ENCODE results near the gene MYO19.

Gene MYO19

GRCh38 chr17:36533935-36534839 lies 481 bp downstream of the MYO19 start (continued):
- TF ChIP-seq TRIM28 (IDR thresholded peaks at IDR 0.05; ENCODE audit: borderline replicate concordance, low read length) (no peak), ZNF18 (tag by site-specific recombination; IDR thresholded peaks at IDR 0.05) (no peak; the same call in 1 of the 2 replicates), ZNF184 (tag by site-specific recombination; IDR thresholded peaks at IDR 0.05) (0 out of 2 replicates have a peak, but pooled peaks have one; percentile 33), ZNF626 (tag by site-specific recombination; IDR thresholded peaks at IDR 0.05) (no peak), ZNF449 (tag by site-specific recombination; IDR thresholded peaks at IDR 0.05) (0 out of 2 replicates have a peak, but pooled peaks have one; percentile 24), ZNF558 (tag by site-specific recombination; IDR thresholded peaks at IDR 0.05) (no peak), ZNF121 (tag by site-specific recombination; IDR thresholded peaks at IDR 0.05) (no peak), ZNF701 (tag by site-specific recombination; IDR thresholded peaks at IDR 0.05) (no peak), ZFP69B (tag by site-specific recombination; IDR thresholded peaks at IDR 0.05) (no peak), ZNF560 (tag by site-specific recombination; IDR thresholded peaks at IDR 0.05; ENCODE audit: borderline replicate concordance) (no peak), ZNF391 (tag by site-specific recombination; IDR thresholded peaks at IDR 0.05; ENCODE audit: borderline replicate concordance, low read depth) (peak; percentile 88), ZBTB48 (tag by site-specific recombination; IDR thresholded peaks at IDR 0.05) (peak; percentile 69; the same call in 1 of the 2 replicates), ZBTB7A (tag by site-specific recombination; IDR thresholded peaks at IDR 0.05; ENCODE audit: low read depth) (peak; percentile 42; the same call in 1 of the 2 replicates), ZNF791 (tag by site-specific recombination; IDR thresholded peaks at IDR 0.05) (no peak), ZBTB20 (tag by site-specific recombination; IDR thresholded peaks at IDR 0.05) (peak; percentile 66), ZNF335 (tag by site-specific recombination; conservative IDR thresholded peaks at IDR 0.05) (peak; percentile 99), ZNF677 (tag by site-specific recombination; IDR thresholded peaks at IDR 0.05) (no peak), ZNF362 (tag by site-specific recombination; IDR thresholded peaks at IDR 0.05) (no peak), ZEB2 (tag by site-specific recombination; IDR thresholded peaks at IDR 0.05) (peak; percentile 97), ZNF155 (tag by site-specific recombination; IDR thresholded peaks at IDR 0.05) (no peak), GFI1B (tag by site-specific recombination; IDR thresholded peaks at IDR 0.05) (no peak), ELK4 (IDR thresholded peaks at IDR 0.05; ENCODE audit: borderline replicate concordance, low read depth, low read length) (no peak), ZNF501 (tag by site-specific recombination; IDR thresholded peaks at IDR 0.05) (peak; percentile 69), ZNF146 (tag by site-specific recombination; IDR thresholded peaks at IDR 0.05) (no peak), ZNF529 (tag by site-specific recombination; IDR thresholded peaks at IDR 0.05; ENCODE audit: insufficient replicate concordance) (no peak), ZNF548 (tag by site-specific recombination; IDR thresholded peaks at IDR 0.05) (no peak), ZNF843 (tag by site-specific recombination; IDR thresholded peaks at IDR 0.05) (peak; percentile 12; the same call in 1 of the 2 replicates), ZNF624 (tag by site-specific recombination; IDR thresholded peaks at IDR 0.05) (no peak), BCL11A (tag by site-specific recombination; IDR thresholded peaks at IDR 0.05; ENCODE audit: low read depth) (no peak), GLI4 (tag by site-specific recombination; IDR thresholded peaks at IDR 0.05) (0 out of 2 replicates have a peak, but pooled peaks have one; percentile 81)
- TF ChIP-seq, protein P1, sequence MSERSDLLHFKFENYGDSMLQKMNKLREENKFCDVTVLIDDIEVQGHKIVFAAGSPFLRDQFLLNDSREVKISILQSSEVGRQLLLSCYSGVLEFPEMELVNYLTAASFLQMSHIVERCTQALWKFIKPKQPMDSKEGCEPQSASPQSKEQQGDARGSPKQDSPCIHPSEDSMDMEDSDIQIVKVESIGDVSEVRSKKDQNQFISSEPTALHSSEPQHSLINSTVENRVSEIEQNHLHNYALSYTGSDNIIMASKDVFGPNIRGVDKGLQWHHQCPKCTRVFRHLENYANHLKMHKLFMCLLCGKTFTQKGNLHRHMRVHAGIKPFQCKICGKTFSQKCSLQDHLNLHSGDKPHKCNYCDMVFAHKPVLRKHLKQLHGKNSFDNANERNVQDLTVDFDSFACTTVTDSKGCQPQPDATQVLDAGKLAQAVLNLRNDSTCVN (tag by site-specific recombination; optimal IDR thresholded peaks at IDR 0.05) = no peak
- TF ChIP-seq, protein P2, sequence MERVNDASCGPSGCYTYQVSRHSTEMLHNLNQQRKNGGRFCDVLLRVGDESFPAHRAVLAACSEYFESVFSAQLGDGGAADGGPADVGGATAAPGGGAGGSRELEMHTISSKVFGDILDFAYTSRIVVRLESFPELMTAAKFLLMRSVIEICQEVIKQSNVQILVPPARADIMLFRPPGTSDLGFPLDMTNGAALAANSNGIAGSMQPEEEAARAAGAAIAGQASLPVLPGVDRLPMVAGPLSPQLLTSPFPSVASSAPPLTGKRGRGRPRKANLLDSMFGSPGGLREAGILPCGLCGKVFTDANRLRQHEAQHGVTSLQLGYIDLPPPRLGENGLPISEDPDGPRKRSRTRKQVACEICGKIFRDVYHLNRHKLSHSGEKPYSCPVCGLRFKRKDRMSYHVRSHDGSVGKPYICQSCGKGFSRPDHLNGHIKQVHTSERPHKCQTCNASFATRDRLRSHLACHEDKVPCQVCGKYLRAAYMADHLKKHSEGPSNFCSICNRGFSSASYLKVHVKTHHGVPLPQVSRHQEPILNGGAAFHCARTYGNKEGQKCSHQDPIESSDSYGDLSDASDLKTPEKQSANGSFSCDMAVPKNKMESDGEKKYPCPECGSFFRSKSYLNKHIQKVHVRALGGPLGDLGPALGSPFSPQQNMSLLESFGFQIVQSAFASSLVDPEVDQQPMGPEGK (tag by site-specific recombination; IDR thresholded peaks at IDR 0.05) = peak; percentile 92

Data from HEK293 (cell line).